SK-N-SH treated with all-trans-retinoic acid at 6 μM for 48 hours (cell line): ENCODE measurements around the gene ZNF30.
A peak's percentile ranks its signal among the peaks of the same experiment; 100 is the strongest.

Source experiments
- ATAC-seq: fragments of 200-7000 bp; cut with Tn5 transposase; 3 replicates; pipeline ENCODE4 v1.9.1; 2020; ENCODE audit warnings: mild to moderate bottlenecking, moderate library complexity
- BACH2 ChIP-seq: fragments of 250-450 bp; sonication (Bioruptor Pico); IDR thresholded peaks from 2 replicates; pipeline ENCODE4 v1.9.0; 2021; ENCODE audit warnings: mild to moderate bottlenecking, borderline replicate concordance
- CSDC2 ChIP-seq: fragments of 250-450 bp; sonication (Bioruptor Pico); IDR thresholded peaks from 2 replicates; pipeline ENCODE4 v1.5.0; 2020; ENCODE audit warnings: mild to moderate bottlenecking, moderate library complexity
- GLIS3 ChIP-seq: fragments of 250-450 bp; sonication (Bioruptor Pico); IDR thresholded peaks from 2 replicates; pipeline ENCODE4 v1.5.0; 2020; ENCODE audit warnings: mild to moderate bottlenecking, moderate library complexity
- OSR1 ChIP-seq: fragments of 250-450 bp; sonication (Bioruptor Pico); IDR thresholded peaks from 2 replicates; pipeline ENCODE4 v1.8.0; 2022; ENCODE audit warnings: moderate library complexity, mild to moderate bottlenecking, inconsistent platforms
- PPARA ChIP-seq: fragments of 250-450 bp; sonication (Bioruptor Pico); IDR thresholded peaks from 2 replicates; pipeline ENCODE4 v1.5.0; 2020; ENCODE audit warnings: mild to moderate bottlenecking, borderline replicate concordance
- RARB ChIP-seq: fragments of 250-450 bp; sonication (Bioruptor Pico); IDR thresholded peaks from 2 replicates; pipeline ENCODE4 v1.8.0; 2021; ENCODE audit warnings: mild to moderate bottlenecking, moderate library complexity
- SNAI2 ChIP-seq: fragments of 250-450 bp; sonication (Bioruptor Pico); IDR thresholded peaks from 2 replicates; pipeline ENCODE4 v1.5.0; 2020; ENCODE audit warnings: mild to moderate bottlenecking, moderate library complexity
- TCF4 ChIP-seq: fragments of 250-450 bp; sonication (Bioruptor Pico); IDR thresholded peaks from 2 replicates; pipeline ENCODE4 v1.8.0; 2021; ENCODE audit warnings: mild to moderate bottlenecking, moderate library complexity, borderline replicate concordance
- TOX ChIP-seq: fragments of 250-450 bp; sonication (Bioruptor Pico); IDR thresholded peaks from 2 replicates; pipeline ENCODE4 v1.8.0; 2021; ENCODE audit warnings: mild to moderate bottlenecking, moderate library complexity, borderline replicate concordance
- TSHZ2 ChIP-seq: fragments of 250-450 bp; sonication (Bioruptor Pico); IDR thresholded peaks from 2 replicates; pipeline ENCODE4 v1.5.0; 2020; ENCODE audit warnings: mild to moderate bottlenecking, moderate library complexity
- ZC3H10 ChIP-seq: fragments of 250-450 bp; sonication (Bioruptor Pico); IDR thresholded peaks from 2 replicates; pipeline ENCODE4 v1.5.1; 2021; ENCODE audit warnings: mild to moderate bottlenecking, moderate library complexity
- ZFP3 ChIP-seq: fragments of 250-450 bp; sonication (Bioruptor Pico); IDR thresholded peaks from 2 replicates; pipeline ENCODE4 v1.5.0; 2020; ENCODE audit warnings: mild to moderate bottlenecking, moderate library complexity
- ZFP30 ChIP-seq: fragments of 450-650 bp; formaldehyde crosslinking; IDR thresholded peaks from 2 replicates; pipeline ENCODE4 v1.5.0; 2022; ENCODE audit warnings: mild to moderate bottlenecking, moderate library complexity
- ZNF565 ChIP-seq: fragments of 450-650 bp; formaldehyde crosslinking; conservative IDR thresholded peaks from 2 replicates; pipeline ENCODE4 v1.5.0; 2020; ENCODE audit warnings: low read depth, mild to moderate bottlenecking, moderate library complexity
- ZNF70 ChIP-seq: fragments of 450-650 bp; formaldehyde crosslinking; IDR thresholded peaks from 2 replicates; pipeline ENCODE4 v1.5.0; 2020; ENCODE audit warnings: mild to moderate bottlenecking, moderate library complexity
- ZNF8 ChIP-seq: fragments of 450-650 bp; formaldehyde crosslinking; IDR thresholded peaks from 2 replicates; pipeline ENCODE4 v1.5.0; 2020; ENCODE audit warnings: mild to moderate bottlenecking, moderate library complexity
- TF ChIP-seq, protein P1 (sequence below): fragments of 250-450 bp; sonication (Bioruptor Pico); IDR thresholded peaks from 2 replicates; pipeline ENCODE4 v1.8.0; 2021; ENCODE audit warnings: low read depth, mild to moderate bottlenecking, moderate library complexity, borderline replicate concordance
- TF ChIP-seq, protein P2 (sequence below): fragments of 250-450 bp; sonication (Bioruptor Pico); IDR thresholded peaks from 2 replicates; pipeline ENCODE4 v1.8.0; 2020; ENCODE audit warnings: mild to moderate bottlenecking, moderate library complexity, borderline replicate concordance
- TF ChIP-seq, protein P3 (sequence below): fragments of 250-450 bp; sonication (Bioruptor Pico); IDR thresholded peaks from 2 replicates; pipeline ENCODE4 v1.5.1; 2021; ENCODE audit warnings: mild to moderate bottlenecking, moderate library complexity

ZNF30 gene

GRCh38 chr19:34926685-34927375 is at the start of gene ZNF30:
Gene ZNF30 (plus strand): TSS chr19:34926903. CDS start chr19:34929948, 3,045 bp downstream.
- ATAC-seq, result peak; percentile 100
- TF ChIP-seq ZNF565 (CRISPR knock-in tag), result no peak

GRCh38 chr19:34879563-34879962 is 47.1 kb upstream of the ZNF30 start:
- no peak for ATAC-seq
- TF ChIP-seq, protein P1, sequence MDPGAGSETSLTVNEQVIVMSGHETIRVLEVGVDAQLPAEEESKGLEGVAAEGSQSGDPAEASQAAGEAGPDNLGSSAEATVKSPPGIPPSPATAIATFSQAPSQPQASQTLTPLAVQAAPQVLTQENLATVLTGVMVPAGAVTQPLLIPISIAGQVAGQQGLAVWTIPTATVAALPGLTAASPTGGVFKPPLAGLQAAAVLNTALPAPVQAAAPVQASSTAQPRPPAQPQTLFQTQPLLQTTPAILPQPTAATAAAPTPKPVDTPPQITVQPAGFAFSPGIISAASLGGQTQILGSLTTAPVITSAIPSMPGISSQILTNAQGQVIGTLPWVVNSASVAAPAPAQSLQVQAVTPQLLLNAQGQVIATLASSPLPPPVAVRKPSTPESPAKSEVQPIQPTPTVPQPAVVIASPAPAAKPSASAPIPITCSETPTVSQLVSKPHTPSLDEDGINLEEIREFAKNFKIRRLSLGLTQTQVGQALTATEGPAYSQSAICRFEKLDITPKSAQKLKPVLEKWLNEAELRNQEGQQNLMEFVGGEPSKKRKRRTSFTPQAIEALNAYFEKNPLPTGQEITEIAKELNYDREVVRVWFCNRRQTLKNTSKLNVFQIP (CRISPR knock-in tag), result no peak
- TF ChIP-seq, protein P2, sequence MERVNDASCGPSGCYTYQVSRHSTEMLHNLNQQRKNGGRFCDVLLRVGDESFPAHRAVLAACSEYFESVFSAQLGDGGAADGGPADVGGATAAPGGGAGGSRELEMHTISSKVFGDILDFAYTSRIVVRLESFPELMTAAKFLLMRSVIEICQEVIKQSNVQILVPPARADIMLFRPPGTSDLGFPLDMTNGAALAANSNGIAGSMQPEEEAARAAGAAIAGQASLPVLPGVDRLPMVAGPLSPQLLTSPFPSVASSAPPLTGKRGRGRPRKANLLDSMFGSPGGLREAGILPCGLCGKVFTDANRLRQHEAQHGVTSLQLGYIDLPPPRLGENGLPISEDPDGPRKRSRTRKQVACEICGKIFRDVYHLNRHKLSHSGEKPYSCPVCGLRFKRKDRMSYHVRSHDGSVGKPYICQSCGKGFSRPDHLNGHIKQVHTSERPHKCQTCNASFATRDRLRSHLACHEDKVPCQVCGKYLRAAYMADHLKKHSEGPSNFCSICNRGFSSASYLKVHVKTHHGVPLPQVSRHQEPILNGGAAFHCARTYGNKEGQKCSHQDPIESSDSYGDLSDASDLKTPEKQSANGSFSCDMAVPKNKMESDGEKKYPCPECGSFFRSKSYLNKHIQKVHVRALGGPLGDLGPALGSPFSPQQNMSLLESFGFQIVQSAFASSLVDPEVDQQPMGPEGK, result no peak
- no peak for TF ChIP-seq OSR1 (CRISPR knock-in tag)
- TF ChIP-seq GLIS3 (CRISPR knock-in tag), result no peak
- no peak for TF ChIP-seq ZNF8 (CRISPR knock-in tag)
- no peak for TF ChIP-seq PPARA (CRISPR knock-in tag)
- no peak for TF ChIP-seq ZNF70 (CRISPR knock-in tag)
- no peak for TF ChIP-seq ZFP30
- TF ChIP-seq CSDC2 (CRISPR knock-in tag), result no peak
- no peak for TF ChIP-seq TCF4 (CRISPR knock-in tag)
- TF ChIP-seq ZFP3 (CRISPR knock-in tag), result no peak
- TF ChIP-seq, protein P3, sequence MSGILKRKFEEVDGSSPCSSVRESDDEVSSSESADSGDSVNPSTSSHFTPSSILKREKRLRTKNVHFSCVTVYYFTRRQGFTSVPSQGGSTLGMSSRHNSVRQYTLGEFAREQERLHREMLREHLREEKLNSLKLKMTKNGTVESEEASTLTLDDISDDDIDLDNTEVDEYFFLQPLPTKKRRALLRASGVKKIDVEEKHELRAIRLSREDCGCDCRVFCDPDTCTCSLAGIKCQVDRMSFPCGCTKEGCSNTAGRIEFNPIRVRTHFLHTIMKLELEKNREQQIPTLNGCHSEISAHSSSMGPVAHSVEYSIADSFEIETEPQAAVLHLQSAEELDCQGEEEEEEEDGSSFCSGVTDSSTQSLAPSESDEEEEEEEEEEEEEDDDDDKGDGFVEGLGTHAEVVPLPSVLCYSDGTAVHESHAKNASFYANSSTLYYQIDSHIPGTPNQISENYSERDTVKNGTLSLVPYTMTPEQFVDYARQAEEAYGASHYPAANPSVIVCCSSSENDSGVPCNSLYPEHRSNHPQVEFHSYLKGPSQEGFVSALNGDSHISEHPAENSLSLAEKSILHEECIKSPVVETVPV, result no peak
- no peak for TF ChIP-seq ZNF565 (CRISPR knock-in tag)
- TF ChIP-seq SNAI2, result no peak
- no peak for TF ChIP-seq TSHZ2 (CRISPR knock-in tag)
- no peak for TF ChIP-seq BACH2
- no peak for TF ChIP-seq TOX (CRISPR knock-in tag)
- TF ChIP-seq, all 23 proteins: peak for 0

DNA sequence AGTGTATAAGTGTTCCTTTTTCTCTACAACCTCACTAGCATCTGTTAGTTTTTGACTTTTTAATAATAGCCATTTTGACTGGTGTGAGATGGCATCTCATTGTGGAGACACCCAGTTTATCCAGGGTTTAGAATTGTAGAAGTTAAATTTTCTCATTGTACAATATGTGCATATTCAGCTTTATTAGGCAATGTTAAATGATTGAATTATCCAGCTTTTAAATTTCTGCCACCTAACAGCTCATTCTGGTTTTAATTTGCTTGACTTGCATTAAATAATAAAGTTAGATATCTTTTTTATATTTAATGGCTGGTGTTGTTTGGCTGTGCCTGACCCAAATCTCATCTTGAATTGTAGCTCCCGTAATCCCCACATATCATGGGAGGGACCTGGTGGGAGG is 46.7 kb upstream of the ZNF30 start:
- no peak for TF ChIP-seq ZNF8 (CRISPR knock-in tag)
- TF ChIP-seq, protein P1 (CRISPR knock-in tag), result no peak
- no peak for TF ChIP-seq ZC3H10 (CRISPR knock-in tag)
- no peak for TF ChIP-seq TOX (CRISPR knock-in tag)
- TF ChIP-seq BACH2, result no peak
- TF ChIP-seq SNAI2, result no peak
- no peak for TF ChIP-seq CSDC2 (CRISPR knock-in tag)
- TF ChIP-seq ZNF70 (CRISPR knock-in tag), result no peak
- no peak for TF ChIP-seq RARB (CRISPR knock-in tag)
- TF ChIP-seq, protein P2, result no peak
- no peak for TF ChIP-seq ZFP3 (CRISPR knock-in tag)
- no peak for ATAC-seq
